Naive thymus-derived CD8-positive, alpha-beta T cell (primary cell): Measurements from ENCODE around the gene KDM7A. TPM values are rescaled to one million over a fixed set of nuclear protein-coding genes. Genes with fewer than 3 reads are reported as not detected.
"Not testable (repeated sequence)": the region's sequence is repeated elsewhere in the genome, so short reads cannot be mapped to it uniquely, and the experiment has no call there.

Source experiments
- ATAC-seq, 2 donors: fragments of 150-1000 bp; cut with Tn5 transposase in 1 of 2; sonication (Bioruptor Pico), chemical (Tn5 transposase) in 1 of 2; 1 replicate in 1 of 2; 2 replicates in 1 of 2; pipeline ENCODE4 v1.10.0; 2021; ENCODE audit warnings: mild to moderate bottlenecking in 2 of 2, moderate library complexity in 2 of 2
- POLR2A ChIA-PET: fragments of 350-600 bp; sonication (Branson Sonifier 250); formaldehyde crosslinking; loops from one replicate; lab custom pipeline; 2021; ENCODE audit warnings: antibody characterized with exemption; lab: Charles Lee
- DNase-seq, 10 donors: peaks; one replicate each; pipeline versions ENCODE4 v3.0.0 to v3.0.0-alpha.2; 2020 to 2022
- H3K27ac Mint-ChIP-seq, 10 donors: one replicate each; pipeline ENCODE4 v1.8.0; 2020 to 2022; ENCODE audit warnings: mild to moderate bottlenecking in 10 of 10, mixed read lengths in 10 of 10, moderate library complexity in 4 of 10, inconsistent platforms in 1 of 10
- H3K27me3 Mint-ChIP-seq, 5 donors: one replicate each; pipeline ENCODE4 v1.8.0; 2021 to 2022; ENCODE audit warnings: mixed read lengths in 5 of 5
- H3K36me3 Mint-ChIP-seq, 3 donors: one replicate each; pipeline ENCODE4 v1.8.0; 2020 to 2022; ENCODE audit warnings: mixed read lengths in 3 of 3, mild to moderate bottlenecking in 2 of 3, inconsistent platforms in 1 of 3
- H3K4me1 Mint-ChIP-seq, 4 donors: one replicate each; pipeline ENCODE4 v1.8.0; 2021 to 2022; ENCODE audit warnings: mixed read lengths in 4 of 4
- H3K4me3 Mint-ChIP-seq, 10 donors: one replicate each; pipeline ENCODE4 v1.8.0; 2020 to 2022; ENCODE audit warnings: mild to moderate bottlenecking in 10 of 10, mixed read lengths in 10 of 10, moderate library complexity in 6 of 10, inconsistent platforms in 1 of 10
- H3K9me3 Mint-ChIP-seq, 9 donors: one replicate each; pipeline ENCODE4 v1.8.0; 2020 to 2022; ENCODE audit warnings: mixed read lengths in 9 of 9, mild to moderate bottlenecking in 3 of 9, inconsistent platforms in 1 of 9, moderate library complexity in 1 of 9
- polyA plus RNA-seq, 3 donors: library from polyadenylated mRNA; unstranded; fragments of 300-500 nt; fragmentation: Illumina TruSeq; gene quantifications; one replicate each; pipeline ENCODE4 v1.2.3, GENCODE V29; 2021
- total RNA-seq, 8 experiments: library from RNA in 2 of 8; stranded (reverse) in 2 of 8; gene quantifications; one replicate each; pipeline ENCODE4 v1.2.3 and lab custom pipeline; 2021 to 2026

The KDM7A gene
- total and polyA plus RNA-seq, 5 experiments from 2014 or later, result 3.5 to 65.4 (median 4.4) TPM

GRCh38 chr7:140213684-140214074, 36.9 kb upstream of the KDM7A start:
- POLR2A ChIA-PET, result interaction anchor here (1.0 kb wide), 1 partner anchor 17 kb away, joined by 3 read pairs; no protein-coding TSS in a partner anchor
- Mint-ChIP-seq H3K4me1 (peaks cover 13 to 61% (median 25%) of the 10 kb centered on the region in 4 donors), H3K27ac (peak overlapping the region in 2 of 10 donors; percentile 34 to 56)

GRCh38 chr7:140212100-140212881, 35.5 kb upstream of the KDM7A start:
- POLR2A ChIA-PET, result interaction anchor here (2.9 kb wide), 1 partner anchor 36 kb away, joined by 9 read pairs; the partner anchor contains the start of gene KDM7A
- H3K4me1 Mint-ChIP-seq, result peaks cover 13 to 66% (median 25%) of the 10 kb centered on the region in 4 donors
- DNase-seq (no peak), ATAC-seq (no peak)
- H3K36me3 Mint-ChIP-seq, result no peaks in the 10 kb centered on the region
- H3K9me3 Mint-ChIP-seq, result no peaks in the 10 kb centered on the region
- H3K27ac Mint-ChIP-seq, result peak overlapping the region in 6 of 10 donors; percentile 2 to 74 (median 34)
- peak overlapping the region in 2 of 10 donors; percentile 2 to 36 for H3K4me3 Mint-ChIP-seq
- H3K27me3 Mint-ChIP-seq, result peaks cover 0 to 7% (median 0%) of the 10 kb centered on the region in 5 donors

More at GRCh38 chr7:140213684-140214074, 36.9 kb upstream of the KDM7A start:
- ATAC-seq (no peak), DNase-seq (no peak)
- Mint-ChIP-seq H3K9me3 (peaks cover 0 to 8% (median 0%) of the 10 kb centered on the region in 9 donors), H3K36me3 (no peaks in the 10 kb centered on the region), H3K4me3 (peak overlapping the region in 1 of 10 donors; percentile 3), H3K27me3 (peaks cover 0 to 7% (median 0%) of the 10 kb centered on the region in 5 donors)

- Mint-ChIP-seq H3K36me3 (no peaks in the 10 kb centered on the region), H3K27ac (peak overlapping the region in 1 of 10 donors; percentile 36), H3K9me3 (no peaks in the 10 kb centered on the region), H3K27me3 (peaks cover 0 to 7% (median 0%) of the 10 kb centered on the region in 5 donors), H3K4me1 (peaks cover 13 to 72% (median 25%) of the 10 kb centered on the region in 4 donors), H3K4me3 (no peak overlapping the region)
- DNase-seq (no peak), ATAC-seq (no peak)
- POLR2A ChIA-PET, result interaction anchor here (2.9 kb wide), 1 partner anchor 35 kb away, joined by 9 read pairs; the partner anchor contains the start of gene KDM7A
These were observed 34.9 kb upstream of the KDM7A start for GRCh38 chr7:140211698-140212097.

GRCh38 chr7:140209866-140210609, 33.3 kb upstream of the KDM7A start:
- peaks cover 8 to 73% (median 20%) of the 10 kb centered on the region in 4 donors for H3K4me1 Mint-ChIP-seq
- peak in 1 of 2 donors; percentile 72 for ATAC-seq
- H3K4me3 Mint-ChIP-seq, result peak overlapping the region in 5 of 10 donors; percentile 19 to 65 (median 40)
- H3K36me3 Mint-ChIP-seq, result no peaks in the 10 kb centered on the region
- DNase-seq, result peak in 2 of 10 donors; percentile 26 to 52
- peak overlapping the region in 8 of 10 donors; percentile 6 to 83 (median 68) for H3K27ac Mint-ChIP-seq
- POLR2A ChIA-PET, result interaction anchor here (0.5 to 2.9 kb wide), 5 partner anchors 20 to 175 kb away, joined by 3 to 9 read pairs (median 5); partner anchors contain the start of gene KDM7A
- H3K27me3 Mint-ChIP-seq, result peaks cover 0 to 7% (median 0%) of the 10 kb centered on the region in 5 donors
- H3K9me3 Mint-ChIP-seq, result no peaks in the 10 kb centered on the region

GRCh38 chr7:140206616-140207389, 30.0 kb upstream of the KDM7A start:
- Mint-ChIP-seq H3K27me3 (peaks cover 0 to 4% (median 0%) of the 10 kb centered on the region in 5 donors), H3K9me3 (peaks cover 0 to 19% (median 11%) of the 10 kb centered on the region in 9 donors), H3K36me3 (peaks cover 2 to 12% (median 6%) of the 10 kb centered on the region in 3 donors), H3K4me1 (peaks cover 2 to 46% (median 12%) of the 10 kb centered on the region in 4 donors), H3K27ac (no peak overlapping the region), H3K4me3 (no peak overlapping the region)
- ATAC-seq (no peak), DNase-seq (no peak)
- POLR2A ChIA-PET, result interaction anchor here (0.6 to 1.1 kb wide), 2 partner anchors 10 to 23 kb away, joined by 3 to 4 read pairs; no protein-coding TSS in a partner anchor

GRCh38 chr7:140205600-140205999, 28.8 kb upstream of the KDM7A start:
- POLR2A ChIA-PET, result no interaction called here
- Mint-ChIP-seq H3K9me3 (peaks cover 0 to 19% (median 11%) of the 10 kb centered on the region in 9 donors), H3K4me1 (peaks cover 2 to 38% (median 11%) of the 10 kb centered on the region in 4 donors), H3K36me3 (peaks cover 2 to 12% (median 6%) of the 10 kb centered on the region in 3 donors), H3K27ac (peak overlapping the region in 1 of 10 donors; percentile 5), H3K27me3 (peaks cover 0 to 7% (median 0%) of the 10 kb centered on the region in 5 donors), H3K4me3 (no peak overlapping the region)
- DNase-seq (no peak), ATAC-seq (no peak)

- Mint-ChIP-seq H3K27ac (no peak overlapping the region), H3K4me1 (peaks cover 0 to 22% (median under 1%) of the 10 kb centered on the region in 4 donors), H3K27me3 (peaks cover 0 to 7% (median 0%) of the 10 kb centered on the region in 5 donors), H3K4me3 (no peak overlapping the region), H3K9me3 (peaks cover 0 to 19% (median 11%) of the 10 kb centered on the region in 9 donors), H3K36me3 (peaks cover 2 to 12% (median 6%) of the 10 kb centered on the region in 3 donors)
- POLR2A ChIA-PET, result no interaction called here
- no peak for DNase-seq
- no peak for ATAC-seq
These were observed 26.8 kb upstream of the KDM7A start for GRCh38 chr7:140203556-140203955.

- POLR2A ChIA-PET, H3K27me3 Mint-ChIP-seq, H3K27ac Mint-ChIP-seq, DNase-seq, ATAC-seq, H3K4me3 Mint-ChIP-seq: not testable (repeated sequence)
- peaks cover 0 to 19% (median 11%) of the 10 kb centered on the region in 9 donors for H3K9me3 Mint-ChIP-seq
- peaks cover 2 to 12% (median 6%) of the 10 kb centered on the region in 3 donors for H3K36me3 Mint-ChIP-seq
- H3K4me1 Mint-ChIP-seq, result peaks cover 0 to 20% (median under 1%) of the 10 kb centered on the region in 4 donors
These were observed 26.2 kb upstream of the KDM7A start for GRCh38 chr7:140202942-140203341.

GRCh38 chr7:140201393-140201792, 24.6 kb upstream of the KDM7A start:
- Mint-ChIP-seq H3K36me3 (peaks cover 2 to 12% (median 6%) of the 10 kb centered on the region in 3 donors), H3K4me1 (peaks cover 0 to 9% (median under 1%) of the 10 kb centered on the region in 4 donors), H3K9me3 (peaks cover 0 to 19% (median 11%) of the 10 kb centered on the region in 9 donors), H3K27ac (no peak overlapping the region), H3K27me3 (peaks cover 0 to 7% (median 0%) of the 10 kb centered on the region in 5 donors), H3K4me3 (no peak overlapping the region)
- no peak for DNase-seq
- no peak for ATAC-seq
- POLR2A ChIA-PET, result interaction anchor here (0.7 to 2.0 kb wide), 4 partner anchors 9 to 28 kb away, joined by 3 to 5 read pairs (median 3); no protein-coding TSS in a partner anchor

GRCh38 chr7:140200061-140200989, 23.5 kb upstream of the KDM7A start:
- H3K4me1 Mint-ChIP-seq, result no peaks in the 10 kb centered on the region
- POLR2A ChIA-PET, result interaction anchor here (0.6 to 2.0 kb wide), 2 partner anchors 29 to 58 kb away, joined by 3 to 5 read pairs; no protein-coding TSS in a partner anchor
- DNase-seq (no peak), ATAC-seq (no peak)
- H3K27me3 Mint-ChIP-seq, result peaks cover 0 to 7% (median 0%) of the 10 kb centered on the region in 5 donors
- peaks cover 2 to 12% (median 6%) of the 10 kb centered on the region in 3 donors for H3K36me3 Mint-ChIP-seq
- H3K4me3 Mint-ChIP-seq, result no peak overlapping the region
- peaks cover 0 to 19% (median 11%) of the 10 kb centered on the region in 9 donors for H3K9me3 Mint-ChIP-seq
- peak overlapping the region in 1 of 10 donors; percentile 74 for H3K27ac Mint-ChIP-seq
